Left ventricle myocardium inferior (tissue), 1 donor: Measurements from ENCODE around the gene NFE2L3. TPM values are rescaled to one million over a fixed set of nuclear protein-coding genes. Genes with fewer than 3 reads are reported as not detected.
"Not testable (repeated sequence)": the region's sequence is repeated elsewhere in the genome, so short reads cannot be mapped to it uniquely, and the experiment has no call there.

ENCODE experiments used
- DNase-seq: peaks from one replicate; pipeline ENCODE4 v3.0.0-alpha.2; 2020
- H3K27ac ChIP-seq: fragments of 200-600 bp; replicated peaks from 2 replicates; pipeline ENCODE4 v1.8.0; 2021
- H3K27me3 ChIP-seq: fragments of 200-600 bp; 2 replicates; pipeline ENCODE4 v1.8.0; 2021; ENCODE audit warnings: low read depth
- H3K36me3 ChIP-seq: fragments of 200-600 bp; 2 replicates; pipeline ENCODE4 v1.8.0; 2021
- H3K4me1 ChIP-seq: fragments of 200-600 bp; 2 replicates; pipeline ENCODE4 v1.8.0; 2021
- H3K4me3 ChIP-seq: fragments of 200-600 bp; 2 replicates; pipeline ENCODE4 v1.8.0; 2021; ENCODE audit warnings: mild to moderate bottlenecking, moderate library complexity
- H3K9me3 ChIP-seq: fragments of 200-600 bp; replicated peaks from 2 replicates; pipeline ENCODE4 v1.8.0; 2021
- CTCF ChIP-seq: fragments of 200-600 bp; IDR thresholded peaks from 2 replicates; pipeline ENCODE4 v1.8.0; 2021; ENCODE audit warnings: antibody characterized with exemption, mild to moderate bottlenecking, borderline replicate concordance
- intact Hi-C: fragments of 100-400 bp; cut with micrococcal nuclease; formaldehyde crosslinking; loops from one replicate; pipeline ENCODE4 v1.11.0; 2022
- total RNA-seq: library from RNA; stranded (reverse); fragmentation: NEBNext Ultra II Directional; extraction: Animal tissue kit (Norgen Biotek cat#: 25700); gene quantifications from one replicate; pipeline ENCODE4 v1.2.1, GENCODE V29; 2021
- donor health status: DM: no; HTN: yes; CAD: no; lungs with severe emphysema.

Gene NFE2L3
- total RNA-seq, 1 donor from 2014 or later = 0.99 TPM

- peaks cover 10% of the 10 kb centered on the region for H3K36me3 ChIP-seq
- H3K27me3 ChIP-seq = no peaks in the 10 kb centered on the region
- H3K27ac ChIP-seq = no peak overlapping the region
- no peak for DNase-seq
- peaks cover 36% of the 10 kb centered on the region for H3K4me1 ChIP-seq
- H3K9me3 ChIP-seq = no peaks in the 10 kb centered on the region
- intact Hi-C loops = no loop called here
- H3K4me3 ChIP-seq = no peak overlapping the region
- no peak for TF ChIP-seq CTCF
These were observed 28.8 kb downstream of the NFE2L3 start for GRCh38 chr7:26180792-26181198.

- Histone ChIP-seq H3K4me3 (no peak overlapping the region), H3K36me3 (peaks cover 15% of the 10 kb centered on the region), H3K9me3 (no peaks in the 10 kb centered on the region), H3K27ac (peak overlapping the region; percentile 31), H3K27me3 (no peaks in the 10 kb centered on the region), H3K4me1 (peaks cover 36% of the 10 kb centered on the region)
- intact Hi-C loops = no loop called here
- TF ChIP-seq CTCF = no peak
- DNase-seq = no peak
These were observed 29.7 kb downstream of the NFE2L3 start for GRCh38 chr7:26181474-26182227.

- no peak for TF ChIP-seq CTCF
- Histone ChIP-seq H3K27me3 (no peaks in the 10 kb centered on the region), H3K9me3 (no peaks in the 10 kb centered on the region), H3K36me3 (peaks cover 19% of the 10 kb centered on the region), H3K27ac (peak overlapping the region; percentile 44), H3K4me3 (no peak overlapping the region), H3K4me1 (peaks cover 36% of the 10 kb centered on the region)
- intact Hi-C loops = no loop called here
- DNase-seq = no peak
These were observed 30.3 kb downstream of the NFE2L3 start for GRCh38 chr7:26182283-26182682.

- intact Hi-C loops = no loop called here
- H3K9me3 ChIP-seq = no peaks in the 10 kb centered on the region
- no peak for TF ChIP-seq CTCF
- H3K4me3 ChIP-seq = no peak overlapping the region
- peaks cover 23% of the 10 kb centered on the region for H3K36me3 ChIP-seq
- DNase-seq = no peak
- H3K27ac ChIP-seq = peak overlapping the region; percentile 44
- H3K4me1 ChIP-seq = peaks cover 37% of the 10 kb centered on the region
- no peaks in the 10 kb centered on the region for H3K27me3 ChIP-seq
These were observed 30.7 kb downstream of the NFE2L3 start for GRCh38 chr7:26182706-26183105.

GRCh38 chr7:26183545-26184280 lies 31.7 kb downstream of the NFE2L3 start:
- Histone ChIP-seq H3K4me1 (peaks cover 45% of the 10 kb centered on the region), H3K27me3 (no peaks in the 10 kb centered on the region), H3K4me3 (no peak overlapping the region), H3K27ac (peak overlapping the region; percentile 44), H3K9me3 (no peaks in the 10 kb centered on the region), H3K36me3 (peaks cover 34% of the 10 kb centered on the region)
- intact Hi-C loops = no loop called here
- no peak for TF ChIP-seq CTCF
- DNase-seq = no peak

- Histone ChIP-seq H3K4me1 (peaks cover 45% of the 10 kb centered on the region), H3K27ac (peak overlapping the region; percentile 44), H3K36me3 (peaks cover 41% of the 10 kb centered on the region)
- H3K9me3 ChIP-seq, intact Hi-C loops, DNase-seq, H3K4me3 ChIP-seq, H3K27me3 ChIP-seq: not testable (repeated sequence)
These were observed 32.5 kb downstream of the NFE2L3 start for GRCh38 chr7:26184281-26185101.
